ENCODE measurements around the gene ATG5.
"Not testable (repeated sequence)": the region's sequence is repeated elsewhere in the genome, so short reads cannot be mapped to it uniquely, and the experiment has no call there.

Gene ATG5

DNA sequence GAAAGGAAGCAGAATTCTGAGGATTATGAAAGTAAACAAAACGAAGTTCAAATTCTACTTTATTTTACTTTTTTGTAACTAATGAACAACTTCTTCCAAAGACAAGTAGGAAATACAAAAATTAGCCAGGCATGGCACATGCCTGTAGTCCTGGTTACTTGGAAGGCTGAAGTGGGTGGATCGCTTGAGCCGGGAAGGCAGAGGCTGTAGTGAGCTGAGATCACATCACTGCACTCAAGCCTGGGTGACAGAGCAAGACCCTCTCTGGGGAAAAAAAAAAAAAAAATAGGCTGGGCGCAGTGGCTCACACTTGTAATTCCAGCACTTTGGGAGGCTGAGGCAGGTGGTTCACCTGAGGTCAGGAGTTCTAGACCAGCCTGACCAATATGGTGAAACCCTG, 82.3 kb downstream of the ATG5 start:
- Histone ChIP-seq H4K91ac (ENCODE audit: low read depth, low read length) (no peak overlapping the region), H3K23ac (ENCODE audit: low read length) (no peak overlapping the region), H3K4me3 (ENCODE audit: low read depth, low read length) (no peak overlapping the region), H2BK12ac (ENCODE audit: low read length) (no peak overlapping the region), H3K9ac (ENCODE audit: low read length) (no peak overlapping the region), H3K18ac (ENCODE audit: low read length) (no peak overlapping the region), H3K4ac (ENCODE audit: low read depth, low read length) (no peak overlapping the region), H2BK5ac (ENCODE audit: low read depth, low read length, poor library complexity) (no peak overlapping the region), H3K36me3 (ENCODE audit: control insufficient read depth in 1 of 2, insufficient read depth in 2 of 2, low read length in 2 of 2) (no peaks in the 10 kb centered on the region), H3K9me3 (ENCODE audit: insufficient read depth, low read depth, low read length) (no peaks in the 10 kb centered on the region), H3K27ac (ENCODE audit: low read depth, low read length) (no peak overlapping the region), H4K12ac (ENCODE audit: low read depth, low read length) (no peak overlapping the region), H3K27me3 (ENCODE audit: insufficient read depth, low read length) (no peaks in the 10 kb centered on the region), H2AK5ac (ENCODE audit: low read length) (no peak overlapping the region), H3K14ac (ENCODE audit: low read length) (no peak overlapping the region), H2AFZ (ENCODE audit: insufficient read depth, low read length, poor library complexity) (no peak overlapping the region), H3K4me1 (ENCODE audit: control insufficient read depth in 1 of 2, insufficient read depth in 2 of 2, low read length in 2 of 2) (no peaks in the 10 kb centered on the region), H3K79me2 (ENCODE audit: control insufficient read depth, insufficient read depth, low read length, poor library complexity) (no peaks in the 10 kb centered on the region), H3K79me1 (ENCODE audit: low read length) (no peaks in the 10 kb centered on the region), H2BK120ac (ENCODE audit: insufficient read depth, low read length, poor library complexity) (no peak overlapping the region), H4K8ac (ENCODE audit: low read depth, low read length) (no peak overlapping the region), H3K4me2 (ENCODE audit: low read length) (no peak overlapping the region)
- no peak for DNase-seq
- WGBS (ENCODE audit: extremely low coverage, insufficient coverage, insufficient read length): no CpG with 5 or more reads among the region's 4 CpGs

DNA sequence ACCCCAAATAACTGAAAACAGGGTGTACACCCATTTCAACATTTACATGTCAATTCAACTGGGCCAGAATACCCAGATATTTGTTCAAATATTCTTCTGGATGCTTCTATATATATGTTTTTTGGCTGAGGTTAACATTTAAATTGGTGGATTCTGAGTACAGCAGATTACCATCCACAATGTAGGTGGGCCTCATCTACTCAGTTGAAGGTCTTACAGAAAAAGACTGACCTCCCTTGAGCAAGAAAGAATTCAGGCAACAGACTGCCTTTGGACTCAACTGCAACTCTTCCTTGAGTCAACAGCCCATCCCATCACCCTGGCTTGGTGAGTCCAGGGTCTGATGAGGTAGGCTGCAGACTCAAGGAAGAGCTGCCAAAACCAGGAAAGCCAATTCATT, 84.1 kb downstream of the ATG5 start:
- H3K27me3 ChIP-seq (ENCODE audit: insufficient read depth, low read length): no peaks in the 10 kb centered on the region
- H3K18ac ChIP-seq (ENCODE audit: low read length): no peak overlapping the region
- no peak for DNase-seq
- H2BK5ac ChIP-seq (ENCODE audit: low read depth, low read length, poor library complexity): no peak overlapping the region
- H3K4me1 ChIP-seq (ENCODE audit: control insufficient read depth in 1 of 2, insufficient read depth in 2 of 2, low read length in 2 of 2): no peaks in the 10 kb centered on the region
- no peaks in the 10 kb centered on the region for H3K9me3 ChIP-seq (ENCODE audit: insufficient read depth, low read depth, low read length)
- H3K4me2 ChIP-seq (ENCODE audit: low read length): no peak overlapping the region
- no peak overlapping the region for H2AK5ac ChIP-seq (ENCODE audit: low read length)
- H4K91ac ChIP-seq (ENCODE audit: low read depth, low read length): no peak overlapping the region
- no peaks in the 10 kb centered on the region for H3K36me3 ChIP-seq (ENCODE audit: control insufficient read depth in 1 of 2, insufficient read depth in 2 of 2, low read length in 2 of 2)
- no peak overlapping the region for H3K14ac ChIP-seq (ENCODE audit: low read length)
- no peak overlapping the region for H2AFZ ChIP-seq (ENCODE audit: insufficient read depth, low read length, poor library complexity)
- no peak overlapping the region for H3K23ac ChIP-seq (ENCODE audit: low read length)
- H3K9ac ChIP-seq (ENCODE audit: low read length): no peak overlapping the region
- no peaks in the 10 kb centered on the region for H3K79me1 ChIP-seq (ENCODE audit: low read length)
- no peak overlapping the region for H2BK12ac ChIP-seq (ENCODE audit: low read length)
- H3K27ac ChIP-seq (ENCODE audit: low read depth, low read length): no peak overlapping the region
- H4K8ac ChIP-seq (ENCODE audit: low read depth, low read length): no peak overlapping the region
- no peak overlapping the region for H3K4ac ChIP-seq (ENCODE audit: low read depth, low read length)
- no peak overlapping the region for H2BK120ac ChIP-seq (ENCODE audit: insufficient read depth, low read length, poor library complexity)
- no peak overlapping the region for H3K4me3 ChIP-seq (ENCODE audit: low read depth, low read length)
- H3K79me2 ChIP-seq (ENCODE audit: control insufficient read depth, insufficient read depth, low read length, poor library complexity): no peaks in the 10 kb centered on the region
- no peak overlapping the region for H4K12ac ChIP-seq (ENCODE audit: low read depth, low read length)

DNA sequence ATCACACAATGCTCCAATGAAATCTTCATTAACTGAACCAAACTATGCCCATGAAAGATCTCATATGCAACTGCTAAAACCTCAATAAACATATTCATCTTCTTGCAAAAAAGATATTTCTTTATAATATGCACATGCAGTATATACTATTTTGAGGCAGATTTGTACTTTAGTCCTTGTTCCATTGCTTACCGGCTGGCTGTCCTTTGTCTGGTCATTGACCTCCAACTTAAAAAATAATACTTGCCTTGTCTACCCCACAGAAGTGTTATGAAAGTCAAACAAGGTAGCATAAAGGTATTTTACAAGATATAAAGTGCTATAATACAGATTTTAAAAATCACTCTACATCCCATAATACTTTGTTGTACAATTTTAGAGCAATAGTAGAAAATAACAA, 88.3 kb downstream of the ATG5 start:
- Histone ChIP-seq H2BK120ac (ENCODE audit: insufficient read depth, low read length, poor library complexity) (no peak overlapping the region), H2AFZ (ENCODE audit: insufficient read depth, low read length, poor library complexity) (no peak overlapping the region), H3K4me3 (ENCODE audit: low read depth, low read length) (no peak overlapping the region), H3K9ac (ENCODE audit: low read length) (no peak overlapping the region), H4K8ac (ENCODE audit: low read depth, low read length) (no peak overlapping the region), H2AK5ac (ENCODE audit: low read length) (no peak overlapping the region), H3K18ac (ENCODE audit: low read length) (no peak overlapping the region), H3K9me3 (ENCODE audit: insufficient read depth, low read depth, low read length) (peaks cover 2% of the 10 kb centered on the region), H4K91ac (ENCODE audit: low read depth, low read length) (no peak overlapping the region), H3K27ac (ENCODE audit: low read depth, low read length) (no peak overlapping the region), H3K4me1 (ENCODE audit: control insufficient read depth in 1 of 2, insufficient read depth in 2 of 2, low read length in 2 of 2) (no peaks in the 10 kb centered on the region), H3K36me3 (ENCODE audit: control insufficient read depth in 1 of 2, insufficient read depth in 2 of 2, low read length in 2 of 2) (peaks cover 2 to 3% of the 10 kb centered on the region in 2 experiments), H3K79me2 (ENCODE audit: control insufficient read depth, insufficient read depth, low read length, poor library complexity) (no peaks in the 10 kb centered on the region), H2BK5ac (ENCODE audit: low read depth, low read length, poor library complexity) (no peak overlapping the region), H3K79me1 (ENCODE audit: low read length) (no peaks in the 10 kb centered on the region), H3K4me2 (ENCODE audit: low read length) (no peak overlapping the region), H4K12ac (ENCODE audit: low read depth, low read length) (no peak overlapping the region), H3K4ac (ENCODE audit: low read depth, low read length) (no peak overlapping the region), H3K14ac (ENCODE audit: low read length) (no peak overlapping the region), H3K23ac (ENCODE audit: low read length) (no peak overlapping the region), H3K27me3 (ENCODE audit: insufficient read depth, low read length) (no peaks in the 10 kb centered on the region), H2BK12ac (ENCODE audit: low read length) (no peak overlapping the region)
- no CpG with 5 or more reads among the region's 1 CpG for WGBS (ENCODE audit: extremely low coverage, insufficient coverage, insufficient read length)
- DNase-seq: no peak

DNA sequence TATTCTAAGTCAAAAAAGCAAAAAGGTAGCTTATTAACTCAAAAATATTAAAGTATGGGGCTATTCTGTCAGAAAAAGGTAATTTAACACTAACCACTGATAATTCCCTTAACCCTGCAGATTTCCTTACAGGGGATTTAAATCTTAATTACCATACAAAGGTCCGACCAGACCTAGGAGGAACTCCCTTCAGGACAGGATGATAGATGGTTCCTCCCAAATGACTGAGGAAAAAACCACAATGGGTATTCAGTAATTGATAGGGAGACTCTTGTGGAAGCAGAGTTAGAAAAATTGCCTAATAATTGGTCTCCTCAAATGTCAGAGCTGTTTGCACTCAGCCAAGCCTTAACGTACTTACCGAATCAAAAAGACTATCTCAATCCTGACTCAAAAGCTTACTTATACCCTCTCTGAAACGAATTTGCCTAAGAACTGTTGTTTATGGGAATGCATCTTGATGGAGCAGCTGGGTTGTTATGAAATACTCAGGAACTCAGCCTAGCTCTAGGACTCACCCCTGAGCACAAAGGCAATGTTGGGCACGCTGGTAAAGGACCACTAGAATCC, 95.6 kb downstream of the ATG5 start:
- H3K14ac ChIP-seq (ENCODE audit: low read length); H3K27ac ChIP-seq (ENCODE audit: low read depth, low read length); H2BK5ac ChIP-seq (ENCODE audit: low read depth, low read length, poor library complexity); H3K4me2 ChIP-seq (ENCODE audit: low read length); H3K27me3 ChIP-seq (ENCODE audit: insufficient read depth, low read length); H2AK5ac ChIP-seq (ENCODE audit: low read length); H4K12ac ChIP-seq (ENCODE audit: low read depth, low read length); H2BK12ac ChIP-seq (ENCODE audit: low read length); H4K91ac ChIP-seq (ENCODE audit: low read depth, low read length); H3K4ac ChIP-seq (ENCODE audit: low read depth, low read length); DNase-seq; H3K9me3 ChIP-seq (ENCODE audit: insufficient read depth, low read depth, low read length); H3K36me3 ChIP-seq (ENCODE audit: control insufficient read depth in 1 of 2, insufficient read depth in 2 of 2, low read length in 2 of 2); H3K4me3 ChIP-seq (ENCODE audit: low read depth, low read length); H3K79me1 ChIP-seq (ENCODE audit: low read length); H2AFZ ChIP-seq (ENCODE audit: insufficient read depth, low read length, poor library complexity); H3K79me2 ChIP-seq (ENCODE audit: control insufficient read depth, insufficient read depth, low read length, poor library complexity); H3K4me1 ChIP-seq (ENCODE audit: control insufficient read depth in 1 of 2, insufficient read depth in 2 of 2, low read length in 2 of 2); H3K18ac ChIP-seq (ENCODE audit: low read length); H4K8ac ChIP-seq (ENCODE audit: low read depth, low read length); H3K9ac ChIP-seq (ENCODE audit: low read length); H2BK120ac ChIP-seq (ENCODE audit: insufficient read depth, low read length, poor library complexity); H3K23ac ChIP-seq (ENCODE audit: low read length): not testable (repeated sequence)
- WGBS (ENCODE audit: extremely low coverage, insufficient coverage, insufficient read length): no CpG with 5 or more reads among the region's 5 CpGs

Measured in trophoblast cell (in vitro differentiated cells and primary cell).